HL-60 (cell line): ENCODE data around the gene CEACAM8.

Source experiments
- DNase-seq, 2 experiments: peaks; one replicate each; pipeline ENCODE4 v3.0.0-alpha.2; 2010 to 2020; ENCODE audit warnings: low read depth in 1 of 2, low spot score in 1 of 2
- H3K27ac ChIP-seq: fragments of 250-450 bp; sonication (Bioruptor Pico); replicated peaks from 2 replicates; pipeline ENCODE4 v1.5.1; 2020; ENCODE audit warnings: mild to moderate bottlenecking, moderate library complexity
- H3K27me3 ChIP-seq: fragments of 250-450 bp; sonication (Bioruptor Pico); 2 replicates; pipeline ENCODE4 v1.5.1; 2021; ENCODE audit warnings: mild to moderate bottlenecking, moderate library complexity; ENCODE audit not compliant: insufficient read depth, poor library complexity, severe bottlenecking
- H3K4me3 ChIP-seq: replicated peaks from 2 replicates; pipeline ENCODE4 v1.5.1; 2011; ENCODE audit warnings: mild to moderate bottlenecking, control low read depth, low read length; ENCODE audit not compliant: insufficient read depth
- CTCF ChIP-seq: IDR thresholded peaks from one replicate; pipeline ENCODE4 v1.5.1; 2011; ENCODE audit warnings: low read length, control low read depth, inconsistent platforms; ENCODE audit not compliant: insufficient read depth
- GABPA ChIP-seq: IDR thresholded peaks from 2 replicates; pipeline ENCODE4 v1.6.1; 2012; ENCODE audit warnings: low read depth
- POLR2AphosphoS5 ChIP-seq: IDR thresholded peaks from 2 replicates; pipeline ENCODE4 v1.6.1; 2012; ENCODE audit warnings: low read depth
- REST ChIP-seq: IDR thresholded peaks from 2 replicates; pipeline ENCODE4 v1.6.1; 2012; ENCODE audit warnings: low read depth; ENCODE audit not compliant: insufficient replicate concordance
- SPI1 ChIP-seq: IDR thresholded peaks from 2 replicates; pipeline ENCODE4 v1.6.1; 2012; ENCODE audit warnings: low read depth, mild to moderate bottlenecking, borderline replicate concordance

The CEACAM8 gene

GRCh38 chr19:42576241-42576640 lies 18.5 kb downstream of the CEACAM8 start:
- H3K27me3 ChIP-seq: no peaks in the 10 kb centered on the region
- no peak for TF ChIP-seq GABPA
- no peak for TF ChIP-seq REST
- TF ChIP-seq CTCF: no peak
- TF ChIP-seq SPI1: no peak
- no peak for TF ChIP-seq POLR2AphosphoS5

GRCh38 chr19:42573642-42574041 lies 21.1 kb downstream of the CEACAM8 start:
- Histone ChIP-seq H3K4me3 (no peak overlapping the region), H3K27me3 (no peaks in the 10 kb centered on the region), H3K27ac (0 out of 2 replicates have a peak overlapping the region, but pooled peaks have one; percentile 96)
- TF ChIP-seq SPI1 (no peak), POLR2AphosphoS5 (no peak), GABPA (no peak)
- DNase-seq: no peak

More at GRCh38 chr19:42576241-42576640, 18.5 kb downstream of the CEACAM8 start:
- DNase-seq: no peak
- Histone ChIP-seq H3K4me3 (no peak overlapping the region), H3K27ac (no peak overlapping the region)

- Histone ChIP-seq H3K27me3 (no peaks in the 10 kb centered on the region), H3K27ac (peak overlapping the region; percentile 96), H3K4me3 (no peak overlapping the region)
- peak in 1 of 2 experiments; percentile 16 for DNase-seq
- TF ChIP-seq SPI1 (no peak), POLR2AphosphoS5 (no peak), CTCF (no peak), GABPA (no peak), REST (no peak)
These were observed 23.6 kb downstream of the CEACAM8 start for GRCh38 chr19:42571116-42571515.

- no peak overlapping the region for H3K4me3 ChIP-seq
These were observed 25.5 kb downstream of the CEACAM8 start for GRCh38 chr19:42569193-42569592.

More at GRCh38 chr19:42569193-42569592, 25.5 kb downstream of the CEACAM8 start:
- Histone ChIP-seq H3K27ac (peak overlapping the region; percentile 96), H3K27me3 (no peaks in the 10 kb centered on the region)
- peak in 1 of 2 experiments; percentile 52 for DNase-seq
- TF ChIP-seq POLR2AphosphoS5 (no peak), CTCF (no peak), REST (no peak), GABPA (no peak), SPI1 (peak; percentile 50; the same call in 1 of the 2 replicates)
